HEK293 (cell line): Measurements from ENCODE around the gene SAPCD1.

Source experiments
- CTCF ChIP-seq: fragments of 450-650 bp; formaldehyde crosslinking; IDR thresholded peaks from 2 replicates; pipeline ENCODE4 v1.5.1; 2016; ENCODE audit warnings: missing biosample characterization, missing genetic modification characterization
- EGR2 ChIP-seq: fragments of 450-650 bp; formaldehyde crosslinking; IDR thresholded peaks from 2 replicates; pipeline ENCODE4 v1.5.1; 2016; ENCODE audit warnings: low read depth, missing biosample characterization, missing genetic modification characterization
- ELK4 ChIP-seq: IDR thresholded peaks from 2 replicates; pipeline ENCODE4 v1.6.1; 2011; ENCODE audit warnings: mild to moderate bottlenecking, low read depth, low read length, borderline replicate concordance
- HOXD13 ChIP-seq: sonication (generic); formaldehyde crosslinking; IDR thresholded peaks from 2 replicates; pipeline ENCODE4 v1.8.0; 2022; ENCODE audit warnings: missing genetic modification reagents, borderline replicate concordance
- KLF1 ChIP-seq: fragments of 450-650 bp; formaldehyde crosslinking; IDR thresholded peaks from 2 replicates; pipeline ENCODE4 v1.5.1; 2016; ENCODE audit warnings: missing biosample characterization, missing genetic modification characterization
- RBAK ChIP-seq: fragments of 450-650 bp; formaldehyde crosslinking; IDR thresholded peaks from 2 replicates; pipeline ENCODE4 v1.5.1; 2016; ENCODE audit warnings: missing biosample characterization, missing genetic modification characterization
- REPIN1 ChIP-seq: fragments of 450-650 bp; formaldehyde crosslinking; IDR thresholded peaks from 2 replicates; pipeline ENCODE4 v1.5.1; 2017; ENCODE audit warnings: missing biosample characterization, missing genetic modification characterization, low read depth
- SP7 ChIP-seq: fragments of 450-650 bp; formaldehyde crosslinking; IDR thresholded peaks from 2 replicates; pipeline ENCODE4 v1.5.1; 2016; ENCODE audit warnings: missing biosample characterization, missing genetic modification characterization
- ZBTB49 ChIP-seq: fragments of 450-650 bp; formaldehyde crosslinking; IDR thresholded peaks from 2 replicates; pipeline ENCODE4 v1.5.1; 2016; ENCODE audit warnings: missing biosample characterization, missing genetic modification characterization, low read depth
- ZBTB8A ChIP-seq: fragments of 450-650 bp; formaldehyde crosslinking; IDR thresholded peaks from 2 replicates; pipeline ENCODE4 v1.5.1; 2016; ENCODE audit warnings: missing biosample characterization, missing genetic modification characterization
- ZEB2 ChIP-seq: fragments of 450-650 bp; formaldehyde crosslinking; IDR thresholded peaks from 2 replicates; pipeline ENCODE4 v1.5.1; 2016; ENCODE audit warnings: missing biosample characterization, missing genetic modification characterization
- ZNF10 ChIP-seq: fragments of 450-650 bp; formaldehyde crosslinking; IDR thresholded peaks from 2 replicates; pipeline ENCODE4 v1.5.1; 2017; ENCODE audit warnings: missing biosample characterization, missing genetic modification characterization
- ZNF140 ChIP-seq: fragments of 450-650 bp; formaldehyde crosslinking; IDR thresholded peaks from 2 replicates; pipeline ENCODE4 v1.5.1; 2016; ENCODE audit warnings: missing biosample characterization, missing genetic modification characterization
- ZNF175 ChIP-seq: fragments of 450-650 bp; formaldehyde crosslinking; IDR thresholded peaks from 2 replicates; pipeline ENCODE4 v1.5.1; 2016; ENCODE audit warnings: missing biosample characterization, missing genetic modification characterization
- ZNF311 ChIP-seq: fragments of 450-650 bp; formaldehyde crosslinking; IDR thresholded peaks from 2 replicates; pipeline ENCODE4 v1.5.1; 2017; ENCODE audit warnings: missing biosample characterization, missing genetic modification characterization, borderline replicate concordance
- ZNF362 ChIP-seq: fragments of 450-650 bp; formaldehyde crosslinking; IDR thresholded peaks from 2 replicates; pipeline ENCODE4 v1.5.1; 2016; ENCODE audit warnings: missing biosample characterization, missing genetic modification characterization
- ZNF433 ChIP-seq: fragments of 450-650 bp; formaldehyde crosslinking; IDR thresholded peaks from 2 replicates; pipeline ENCODE4 v1.5.1; 2016; ENCODE audit warnings: missing biosample characterization, missing genetic modification characterization, low read depth
- ZNF518A ChIP-seq: fragments of 450-650 bp; formaldehyde crosslinking; conservative IDR thresholded peaks from 2 replicates; pipeline ENCODE4 v1.5.1; 2016; ENCODE audit warnings: low read depth, missing biosample characterization, missing genetic modification characterization
- ZNF692 ChIP-seq: fragments of 450-650 bp; formaldehyde crosslinking; IDR thresholded peaks from 2 replicates; pipeline ENCODE4 v1.5.1; 2016; ENCODE audit warnings: missing biosample characterization, missing genetic modification characterization

SAPCD1 gene

GRCh38 chr6:31769684-31770371, 7.4 kb downstream of the SAPCD1 start (continued):
- TF ChIP-seq ZNF362 (tag by site-specific recombination) (no peak), KLF1 (tag by site-specific recombination) (peak; percentile 65), ZNF10 (no peak), ZNF518A (tag by site-specific recombination) (no peak), ZBTB49 (tag by site-specific recombination) (no peak), SP7 (tag by site-specific recombination) (peak; percentile 51), HOXD13 (CRISPR knock-in tag) (no peak), ELK4 (no peak), ZNF433 (tag by site-specific recombination) (no peak), ZEB2 (tag by site-specific recombination) (0 out of 2 replicates have a peak, but pooled peaks have one; percentile 49), CTCF (tag by site-specific recombination) (peak; percentile 93), EGR2 (tag by site-specific recombination) (no peak), RBAK (tag by site-specific recombination) (no peak), ZNF692 (0 out of 2 replicates have a peak, but pooled peaks have one; percentile 31), ZNF311 (no peak), ZBTB8A (tag by site-specific recombination) (0 out of 2 replicates have a peak, but pooled peaks have one; percentile 36), REPIN1 (tag by site-specific recombination) (0 out of 2 replicates have a peak, but pooled peaks have one; percentile 19), ZNF175 (tag by site-specific recombination) (no peak), ZNF140 (tag by site-specific recombination) (no peak)
